ENCODE measurements around the gene VENTX.
"Not testable (repeated sequence)": the region's sequence is repeated elsewhere in the genome, so short reads cannot be mapped to it uniquely, and the experiment has no call there.

The VENTX gene

DNA sequence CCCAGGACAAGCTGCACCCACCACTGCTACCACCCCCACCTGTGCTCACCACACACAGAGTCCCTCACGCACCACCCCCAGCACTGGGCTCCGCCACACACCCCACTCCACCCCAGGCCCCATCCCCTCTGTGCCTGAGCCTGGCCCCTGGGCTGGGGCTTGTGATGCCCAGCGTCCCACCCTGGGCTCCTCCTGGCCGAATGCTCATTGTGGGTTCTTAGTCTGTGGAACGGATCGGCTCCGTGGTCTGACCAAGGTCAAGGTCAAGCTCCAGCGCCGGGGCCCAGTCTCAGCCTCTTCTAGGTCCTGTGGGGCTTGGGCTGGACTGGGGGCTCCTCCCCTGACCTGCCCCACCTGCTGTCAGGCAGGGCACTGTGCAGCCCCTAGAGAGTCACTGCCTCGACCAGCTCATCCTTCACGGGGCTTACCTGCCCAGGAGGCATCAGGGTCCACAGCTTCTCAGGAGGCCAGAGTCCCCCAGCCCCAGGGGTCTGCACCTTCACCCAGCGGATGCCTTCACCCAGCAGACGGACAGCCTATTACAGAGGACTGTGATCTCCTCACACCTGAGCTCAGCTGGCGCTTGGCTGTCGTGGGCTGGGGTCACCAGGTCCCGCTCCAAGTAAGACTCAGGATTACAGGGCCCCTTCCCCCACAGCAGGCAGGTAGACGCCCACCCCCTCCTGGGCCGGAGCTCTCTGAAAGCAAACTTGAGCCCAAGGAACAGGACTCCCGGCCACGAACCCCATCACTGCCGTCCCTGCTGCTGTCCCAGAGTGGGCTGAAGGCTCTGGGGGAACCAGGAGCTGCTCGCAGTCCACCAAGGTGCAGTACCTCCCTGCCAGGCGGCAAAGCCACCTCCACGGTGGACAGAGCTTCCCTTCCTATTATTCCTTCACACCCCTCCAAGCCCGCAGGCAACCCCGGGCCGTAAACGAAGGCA is 22.9 kb upstream of the VENTX start:
- DNase-seq (ENCODE audit: low spot score) = no peak

DNA sequence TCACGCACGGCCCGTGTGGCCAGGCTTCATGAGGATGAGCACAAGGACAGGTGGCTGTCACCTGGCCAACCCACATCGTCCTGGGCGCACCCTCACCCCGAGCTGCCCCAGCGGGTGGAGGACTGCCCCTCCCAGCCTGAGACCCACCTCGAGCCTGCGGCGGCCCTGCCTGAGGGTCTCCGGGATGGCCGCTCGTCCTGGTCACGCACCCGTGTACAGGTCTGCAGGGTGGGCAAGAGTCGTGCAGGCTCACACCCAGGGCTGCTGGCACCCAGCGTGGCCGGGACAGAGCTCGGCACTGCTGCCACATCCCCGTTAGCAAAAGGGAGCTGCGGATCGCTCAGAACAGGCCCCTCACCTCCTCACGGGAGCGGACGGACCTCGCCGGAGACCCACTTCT is 22.1 kb upstream of the VENTX start:
- no peak for DNase-seq (ENCODE audit: low spot score)

DNA sequence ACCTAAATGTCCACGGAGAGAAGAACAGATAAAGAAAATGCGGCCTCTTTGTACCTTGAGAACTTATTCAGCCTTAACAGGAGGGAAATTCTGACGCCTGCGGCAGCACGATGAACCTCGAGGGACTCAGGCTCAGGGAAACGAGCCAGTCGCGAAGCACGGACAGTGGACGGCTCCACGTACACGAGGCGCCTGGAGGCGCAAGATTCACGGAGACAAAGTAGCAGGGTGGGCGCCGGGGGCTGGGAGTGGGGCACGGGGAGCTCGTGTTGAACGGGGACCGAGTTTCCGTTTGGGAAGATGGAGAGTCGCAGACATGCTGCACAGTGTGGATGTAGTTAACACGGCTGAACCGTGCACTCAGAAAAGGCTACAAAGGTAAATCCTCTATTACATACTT is 20.9 kb upstream of the VENTX start:
- DNase-seq (ENCODE audit: low spot score) = no peak

DNA sequence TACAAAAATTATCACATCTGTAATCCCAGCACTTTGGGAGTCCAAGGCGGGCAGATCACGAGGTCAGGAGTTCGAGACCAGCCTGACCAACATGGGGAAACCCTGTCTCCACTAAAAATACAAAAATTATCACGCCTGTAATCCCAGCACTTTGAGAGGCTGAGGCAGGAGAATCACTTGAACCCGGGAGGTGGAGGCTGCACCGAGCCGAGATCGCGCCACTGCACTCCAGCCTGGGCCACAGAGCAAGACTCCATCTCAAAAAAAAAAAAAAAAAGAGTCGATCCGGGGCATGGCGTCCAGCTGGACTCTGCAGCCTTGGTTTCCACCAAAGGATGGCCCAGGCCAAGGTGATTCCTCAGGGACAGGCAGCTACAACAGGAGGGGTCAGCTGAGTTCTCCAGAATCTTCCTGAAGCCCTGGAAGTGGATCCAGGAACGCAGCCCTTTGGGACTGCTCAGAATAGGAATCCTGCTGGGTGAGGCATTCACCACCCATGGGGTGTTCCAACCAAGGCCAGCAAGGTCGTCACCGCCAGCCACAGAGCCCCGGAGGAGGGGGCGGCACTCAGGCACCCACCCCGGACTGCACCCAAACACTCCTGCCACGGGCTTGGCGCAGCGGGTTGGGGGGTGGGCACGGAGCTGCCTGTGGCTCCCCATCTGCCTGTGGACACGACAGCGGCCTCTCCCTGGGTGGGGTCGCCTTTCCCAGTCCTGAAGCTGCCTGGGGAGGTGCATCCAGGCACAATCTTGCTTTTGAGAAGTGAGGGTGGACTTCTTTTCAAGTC is 19.7 kb upstream of the VENTX start:
- DNase-seq (ENCODE audit: low spot score) = no peak

DNA sequence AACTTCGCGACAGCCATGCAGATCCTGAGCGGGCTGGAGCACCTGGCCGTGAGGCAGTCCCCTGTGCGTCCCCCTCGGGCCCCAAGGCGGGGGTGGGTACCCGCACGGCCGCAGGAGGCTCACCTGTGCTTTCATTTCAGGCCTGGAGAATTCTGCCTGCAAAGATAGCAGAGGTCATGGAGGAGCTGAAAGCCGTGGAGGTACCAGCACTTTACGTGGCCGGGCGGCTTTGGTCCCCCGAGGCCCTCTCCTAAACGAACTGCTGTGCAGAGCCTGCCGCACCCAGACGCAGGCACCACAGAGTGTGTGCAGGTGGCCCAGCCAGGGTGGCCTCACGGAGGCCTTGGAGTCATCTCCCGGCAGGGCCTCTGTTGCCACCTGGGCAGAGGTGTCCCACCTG is 18.8 kb upstream of the VENTX start:
- no peak for DNase-seq (ENCODE audit: low spot score)

DNA sequence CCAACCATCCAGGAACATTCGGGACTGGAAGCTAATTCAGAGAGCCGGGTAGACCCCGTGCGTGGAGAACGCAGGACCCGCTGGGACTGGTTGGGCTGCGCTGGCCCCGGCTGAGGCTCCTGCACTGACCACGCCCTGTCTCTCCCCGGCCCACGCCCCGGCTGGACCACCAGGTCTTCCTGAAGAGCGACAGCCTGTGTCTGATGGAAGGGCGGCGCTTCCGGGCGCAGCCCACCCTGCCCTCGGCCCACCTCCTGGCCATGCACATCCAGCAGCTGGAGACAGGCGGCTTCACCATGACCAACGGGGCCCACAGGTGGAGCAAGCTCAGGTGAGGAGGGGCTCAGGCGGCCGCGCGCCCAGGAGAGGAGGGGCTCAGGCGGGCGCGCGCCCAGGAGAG is 17.9 kb upstream of the VENTX start:
- DNase-seq (ENCODE audit: low spot score) = no peak

DNA sequence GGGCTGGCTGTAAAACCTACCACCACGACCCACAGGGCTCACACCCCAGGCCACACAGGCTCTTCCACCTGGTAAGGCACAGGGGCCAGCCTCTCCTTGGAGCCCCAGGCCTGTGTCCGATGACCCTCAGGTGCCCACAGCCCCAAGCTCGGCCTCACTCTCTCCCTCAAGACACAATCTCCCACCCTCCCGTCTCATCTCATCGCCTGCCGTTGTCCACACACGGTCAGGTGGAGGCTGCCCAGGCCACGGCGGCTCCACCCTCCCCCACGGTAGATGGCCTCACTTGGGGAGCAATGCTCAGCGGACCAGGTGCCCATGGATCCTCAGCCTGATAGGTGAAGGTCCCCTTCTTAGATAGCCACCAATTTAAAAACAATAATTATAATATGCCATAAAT is 16.3 kb upstream of the VENTX start:
- DNase-seq (ENCODE audit: low spot score) = no peak

DNA sequence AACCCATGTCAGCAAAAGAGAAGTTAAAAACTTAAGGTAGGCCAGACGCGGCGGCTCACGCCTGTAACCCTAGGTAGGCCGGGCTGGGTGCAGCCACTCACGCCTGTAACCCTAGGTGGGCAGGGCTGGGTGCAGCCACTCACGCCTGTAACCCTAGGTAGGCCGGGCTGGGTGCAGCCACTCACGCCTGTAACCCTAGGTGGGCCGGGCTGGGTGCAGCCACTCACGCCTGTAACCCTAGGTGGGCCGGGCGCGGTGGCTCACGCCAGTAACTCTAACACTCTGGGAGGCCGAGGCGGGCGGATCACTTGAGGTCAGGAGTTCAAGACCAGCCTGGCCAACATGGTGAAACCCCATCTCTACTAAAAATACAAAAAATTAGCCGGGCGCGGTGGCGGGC is 15.9 kb upstream of the VENTX start:
- DNase-seq (ENCODE audit: low spot score) = not testable (repeated sequence)

DNA sequence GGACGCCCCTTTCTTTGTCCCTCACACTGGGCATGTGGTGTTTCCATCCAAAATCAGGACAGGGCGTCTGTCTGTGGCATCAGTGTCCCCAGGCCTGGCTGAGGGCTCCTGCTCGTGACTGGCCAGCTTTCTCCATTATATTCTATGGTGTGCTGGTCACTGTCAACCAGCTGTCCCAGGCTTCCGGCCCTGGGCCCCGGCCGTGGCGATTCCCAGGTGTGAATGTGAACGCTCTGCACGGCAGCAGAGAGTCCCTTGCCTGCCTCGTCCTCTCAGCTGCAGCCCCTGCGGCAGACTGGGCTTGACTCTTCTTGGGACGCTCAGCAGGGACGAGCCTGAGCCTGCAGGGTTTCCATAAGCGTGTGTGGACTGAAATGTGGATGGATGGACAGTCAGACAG is 13.6 kb upstream of the VENTX start:
- no peak for DNase-seq (ENCODE audit: low spot score)

DNA sequence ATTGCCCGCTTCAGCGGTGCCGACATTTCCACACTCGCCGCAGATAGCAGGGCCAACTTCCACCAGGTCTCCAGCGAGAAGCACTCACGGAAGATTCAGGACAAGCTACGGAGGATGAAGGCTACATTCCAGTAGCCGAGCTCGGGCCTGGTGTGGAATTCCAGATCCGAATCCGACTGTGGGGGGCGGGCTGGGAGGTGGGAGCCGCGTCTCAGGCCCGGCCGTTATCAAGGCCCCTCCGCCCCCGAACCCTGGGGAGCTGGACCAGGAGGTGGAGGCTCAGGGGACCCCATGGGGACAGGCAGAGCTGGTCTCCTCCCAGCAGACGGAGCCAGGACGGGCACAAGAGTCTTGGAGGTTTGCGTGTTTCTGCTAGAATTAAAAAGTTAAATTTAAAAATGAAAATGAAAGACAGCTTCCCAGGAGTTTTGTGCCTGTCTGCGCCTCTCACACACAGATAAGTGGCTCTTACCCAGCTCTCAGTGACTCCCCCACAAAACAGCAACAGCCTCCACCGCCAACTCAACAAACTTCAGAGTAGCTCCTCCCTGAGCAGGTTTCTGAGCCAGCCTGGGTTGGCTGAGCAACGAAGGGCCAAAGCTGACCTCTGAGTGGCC is 12.8 kb upstream of the VENTX start:
- DNase-seq (ENCODE audit: low spot score) = no peak

DNA sequence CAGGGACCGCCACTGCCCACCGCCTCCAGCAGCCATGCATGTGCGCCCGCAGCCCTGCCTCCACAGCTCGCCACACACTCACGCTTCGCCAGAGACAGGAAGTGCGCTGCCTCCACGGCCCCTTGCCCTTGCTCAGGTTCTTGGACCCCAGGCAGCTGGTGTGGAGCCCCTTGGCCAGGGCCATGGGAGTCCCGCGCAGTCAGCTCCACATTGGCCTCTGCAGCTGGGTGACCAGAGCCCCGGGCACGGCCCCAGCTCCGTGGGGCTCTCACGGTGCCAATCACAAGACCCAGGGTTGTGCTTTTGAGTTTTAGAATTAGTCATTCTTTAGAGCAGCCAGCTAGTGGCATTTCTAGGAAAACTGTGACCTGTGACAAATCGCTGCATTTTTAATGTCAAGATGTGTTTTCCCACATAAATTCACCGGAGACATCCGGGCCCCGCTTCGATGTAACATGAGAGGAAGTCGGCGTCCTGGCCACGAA is 11.9 kb upstream of the VENTX start:
- DNase-seq (ENCODE audit: low spot score) = no peak

DNA sequence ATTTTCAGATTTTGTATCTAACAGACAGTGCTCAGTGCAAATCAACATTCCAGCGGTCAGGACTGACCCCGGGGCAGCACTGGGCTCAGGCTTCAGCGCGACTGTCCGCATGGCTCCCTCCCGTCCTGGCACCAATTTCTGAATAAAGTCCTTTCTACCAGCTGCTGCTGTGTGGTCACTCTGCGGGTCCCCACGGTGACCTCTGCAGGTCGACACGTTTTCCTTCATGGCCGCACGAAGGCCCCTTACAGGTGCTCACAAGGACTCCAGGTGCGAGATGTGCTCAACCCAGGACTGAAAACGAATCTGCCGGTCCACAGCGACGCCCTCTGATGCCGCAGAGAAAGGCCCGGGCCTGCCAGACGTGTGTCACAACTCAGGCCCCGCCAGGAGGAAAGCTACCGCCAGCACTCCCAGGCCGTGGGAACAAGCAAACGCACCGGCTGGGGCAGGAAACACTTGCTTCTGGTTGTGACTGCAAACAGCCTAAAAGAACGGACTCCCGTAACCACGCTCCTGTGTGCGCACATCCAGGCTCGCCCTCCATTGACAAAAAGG is 11.3 kb upstream of the VENTX start:
- no peak for DNase-seq (ENCODE audit: low spot score)

DNA sequence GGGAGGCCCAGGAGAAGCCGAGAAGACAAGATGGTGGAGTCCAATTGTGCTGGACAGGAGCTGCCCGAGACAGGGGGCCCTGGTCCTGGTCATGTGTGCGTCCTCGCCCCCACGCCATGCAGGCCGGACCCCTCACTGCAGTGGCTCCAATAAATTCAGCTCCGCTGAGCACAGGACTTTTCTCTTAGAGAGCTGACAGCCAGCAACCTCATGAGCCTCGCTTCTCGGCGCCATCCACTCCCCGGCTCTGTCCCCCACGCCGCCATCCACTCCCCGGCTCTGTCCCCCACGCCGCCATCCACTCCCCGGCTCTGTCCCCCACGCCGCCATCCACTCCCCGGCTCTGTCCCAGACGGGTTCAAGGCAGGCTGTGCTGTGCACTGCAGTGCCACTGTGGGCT is 10.4 kb upstream of the VENTX start:
- no peak for DNase-seq (ENCODE audit: low spot score)

DNA sequence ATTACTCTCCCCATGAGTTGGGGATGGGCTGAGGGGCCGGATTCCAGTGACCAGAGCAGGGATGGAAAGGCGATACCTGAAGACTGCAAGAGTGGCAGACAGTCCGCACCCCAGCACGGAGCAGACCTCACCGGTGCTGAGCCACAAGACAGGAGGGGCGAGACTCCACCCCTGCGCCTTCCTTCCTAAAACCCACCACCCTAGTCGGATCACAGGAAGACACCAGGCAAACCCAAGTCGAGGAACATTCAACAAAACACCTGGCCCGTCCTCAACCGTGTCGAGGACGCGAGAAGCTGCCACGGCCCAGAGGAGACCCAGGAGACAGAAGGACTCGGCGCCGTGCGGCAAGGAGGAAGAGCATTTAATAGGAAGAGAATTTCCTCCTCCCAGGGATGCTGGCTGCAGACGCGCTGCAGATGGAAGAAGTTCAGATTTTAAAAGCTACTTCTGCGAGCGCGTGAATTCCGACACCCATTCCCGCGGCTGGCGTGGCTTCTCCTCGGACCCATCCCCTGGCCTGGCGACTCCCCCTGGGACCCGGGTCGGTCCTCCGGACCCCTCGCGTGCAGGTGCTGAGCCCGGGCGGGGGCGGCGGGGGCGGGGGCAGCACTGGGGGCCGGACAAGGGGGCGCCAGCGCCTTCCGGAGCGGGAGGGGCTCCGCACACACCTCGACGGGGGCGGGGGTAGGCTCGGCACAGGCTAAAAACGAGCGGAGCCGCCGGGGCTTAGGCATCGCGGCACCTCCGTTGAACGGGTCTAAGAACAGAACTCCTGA is 8.2 kb upstream of the VENTX start:
- no peak for DNase-seq (ENCODE audit: low spot score)

DNA sequence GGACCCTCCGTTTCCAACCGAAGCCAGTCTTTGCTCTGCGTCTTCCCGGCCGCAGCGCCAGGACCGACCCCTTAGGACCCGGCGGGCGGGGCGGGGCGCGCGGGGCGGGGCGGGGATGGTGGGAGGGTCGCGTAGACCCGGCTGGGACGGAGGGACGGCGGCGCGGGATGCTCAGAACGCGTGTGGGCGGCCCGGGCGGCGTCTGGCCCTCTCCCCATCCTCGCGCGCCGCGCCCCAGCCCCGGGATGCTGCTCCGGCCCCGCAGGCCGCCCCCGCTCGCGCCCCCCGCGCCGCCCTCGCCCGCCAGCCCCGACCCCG is 7.7 kb upstream of the VENTX start, which contains the start of gene UTF1:
TSS of gene UTF1 (plus strand) at position 174 of the 318 bp plus-strand sequence. CDS start at position 246, 72 bp downstream.
- no peak for DNase-seq (ENCODE audit: low spot score)

DNA sequence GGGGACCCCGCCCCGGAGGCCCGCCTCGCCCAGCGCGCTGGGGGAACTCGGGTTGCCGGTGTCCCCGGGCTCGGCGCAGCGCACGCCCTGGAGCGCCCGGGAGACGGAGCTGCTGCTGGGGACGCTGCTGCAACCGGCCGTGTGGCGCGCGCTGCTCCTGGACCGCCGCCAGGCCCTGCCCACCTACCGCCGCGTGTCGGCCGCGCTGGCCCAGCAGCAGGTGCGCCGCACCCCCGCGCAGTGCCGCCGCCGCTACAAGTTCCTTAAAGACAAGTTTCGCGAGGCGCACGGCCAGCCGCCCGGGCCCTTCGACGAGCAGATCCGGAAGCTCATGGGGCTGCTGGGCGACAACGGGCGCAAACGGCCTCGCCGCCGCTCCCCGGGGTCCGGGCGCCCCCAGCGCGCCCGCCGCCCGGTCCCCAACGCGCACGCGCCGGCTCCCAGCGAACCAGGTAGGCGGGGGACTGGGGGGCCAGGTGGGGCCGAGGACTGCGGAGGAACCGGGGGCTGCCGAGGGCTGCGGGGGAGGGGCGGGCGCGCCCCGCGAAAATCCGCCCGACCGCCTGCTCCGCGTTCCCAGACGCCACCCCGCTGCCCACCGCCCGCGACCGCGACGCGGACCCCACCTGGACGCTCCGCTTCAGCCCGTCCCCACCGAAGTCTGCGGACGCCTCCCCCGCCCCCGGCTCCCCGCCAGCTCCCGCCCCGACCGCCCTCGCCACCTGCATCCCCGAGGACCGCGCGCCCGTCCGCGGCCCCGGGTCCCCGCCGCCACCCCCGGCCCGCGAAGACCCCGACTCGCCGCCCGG is 7.1 kb upstream of the VENTX start:
- no peak for DNase-seq (ENCODE audit: low spot score)

DNA sequence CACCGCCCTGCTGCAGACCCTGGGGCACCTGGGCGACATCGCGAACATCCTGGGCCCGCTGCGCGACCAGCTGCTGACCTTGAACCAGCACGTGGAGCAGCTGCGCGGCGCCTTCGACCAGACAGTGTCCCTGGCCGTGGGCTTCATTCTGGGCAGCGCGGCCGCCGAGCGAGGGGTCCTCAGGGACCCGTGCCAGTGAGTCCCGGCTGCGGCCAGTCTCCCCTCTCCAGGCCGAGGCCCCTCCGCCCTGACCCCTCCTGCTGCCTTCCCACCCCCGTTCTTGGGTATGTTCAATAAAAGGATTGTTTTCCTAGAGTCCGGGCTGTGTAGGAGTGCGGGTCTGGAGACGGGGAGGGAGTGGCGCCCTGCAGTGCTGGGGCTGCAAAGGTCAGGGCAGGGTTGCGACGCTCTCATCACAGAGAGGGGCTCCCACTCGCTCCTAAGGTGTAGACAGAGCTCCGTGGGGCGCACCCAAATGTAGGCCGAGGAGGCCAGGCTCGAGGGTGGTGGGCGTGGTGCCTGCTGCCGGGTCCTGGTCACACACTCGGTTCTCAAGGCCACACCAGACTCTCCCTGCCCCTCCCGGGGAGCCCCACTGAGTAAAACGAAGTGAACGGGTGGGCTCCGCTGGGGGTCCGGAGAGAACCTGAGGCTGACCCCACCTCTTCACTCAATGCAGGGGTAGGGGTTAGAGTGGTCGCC is 6.3 kb upstream of the VENTX start:
- no peak for DNase-seq (ENCODE audit: low spot score)

DNA sequence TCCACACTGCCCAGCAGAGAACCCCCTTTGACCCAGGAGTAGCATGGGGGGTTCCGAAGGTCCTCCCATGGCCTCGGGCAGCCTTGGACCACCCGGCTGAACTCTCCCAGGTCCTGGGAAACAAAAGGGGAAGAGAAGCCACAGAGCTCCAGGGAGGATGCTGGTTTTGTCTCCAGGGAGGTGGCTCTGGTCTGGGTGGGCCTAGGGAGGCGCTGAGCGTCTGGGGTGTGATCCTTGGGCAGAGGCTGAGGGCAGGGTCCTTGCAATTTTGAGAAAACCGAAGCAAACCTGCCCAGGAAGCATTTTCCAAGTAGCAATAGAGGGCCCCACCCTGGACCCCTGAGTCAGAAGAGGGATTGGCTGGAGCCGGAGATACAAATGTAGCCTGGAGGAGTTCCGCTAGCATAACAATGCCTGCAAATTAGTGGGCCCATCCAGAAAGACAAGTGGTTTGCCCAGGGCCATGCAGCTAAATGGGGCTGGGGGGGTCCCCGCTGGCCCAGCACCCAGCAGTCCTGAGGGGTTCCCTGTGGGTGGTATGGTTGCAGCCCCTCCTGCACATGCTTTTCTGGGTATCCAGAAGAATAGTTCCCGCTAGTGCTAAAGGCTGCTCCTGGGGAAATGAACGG is 5.6 kb upstream of the VENTX start:
- DNase-seq (ENCODE audit: low spot score) = no peak

DNA sequence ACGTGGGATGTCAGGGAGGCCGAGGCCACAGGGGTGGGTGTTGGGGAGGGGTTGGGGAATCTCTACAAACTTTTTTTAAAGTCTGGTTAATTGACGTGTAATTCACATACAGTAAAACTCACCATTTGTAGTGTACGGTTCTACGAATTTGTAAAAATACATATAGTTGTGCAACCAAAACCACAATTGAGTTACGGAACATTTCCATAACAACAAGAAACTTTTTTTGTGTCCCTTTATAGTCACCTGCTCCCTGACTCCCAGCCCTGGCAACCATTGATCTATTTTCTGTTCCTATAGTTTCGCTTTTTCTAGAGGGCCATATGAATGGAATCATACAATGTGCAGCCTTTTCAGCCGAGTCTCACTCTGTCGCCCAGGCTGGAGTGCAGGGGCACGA is 2.9 kb upstream of the VENTX start:
- DNase-seq (ENCODE audit: low spot score) = not testable (repeated sequence)
